HepG2 (cell line): ENCODE results near the gene BCAS3. TPM values are rescaled to one million over a fixed set of nuclear protein-coding genes. Genes with fewer than 3 reads are reported as not detected.

Experiments
- AKAP8 ChIP-seq: sonication (generic); formaldehyde crosslinking; IDR thresholded peaks from 2 replicates; pipeline ENCODE4 v1.5.1; 2020; ENCODE audit warnings: mild to moderate bottlenecking, missing genetic modification reagents
- ATF1 ChIP-seq: IDR thresholded peaks from 2 replicates; pipeline ENCODE4 v1.6.1; 2016; ENCODE audit warnings: mild to moderate bottlenecking, control low read depth
- CBX1 ChIP-seq: IDR thresholded peaks from one replicate; pipeline ENCODE4 v1.6.1; 2016; ENCODE audit warnings: antibody characterized with exemption, low read depth
- CBX5 ChIP-seq: sonication (generic); formaldehyde crosslinking; IDR thresholded peaks from 2 replicates; pipeline ENCODE4 v1.4.0; 2020; ENCODE audit warnings: missing genetic modification reagents, borderline replicate concordance
- CC2D1A ChIP-seq: sonication (generic); formaldehyde crosslinking; IDR thresholded peaks from 2 replicates; pipeline ENCODE4 v1.8.1; 2023; ENCODE audit warnings: mild to moderate bottlenecking, missing genetic modification reagents
- ETV6 ChIP-seq: sonication (generic); formaldehyde crosslinking; conservative IDR thresholded peaks from 2 replicates; pipeline ENCODE4 v1.4.0; 2020; ENCODE audit warnings: missing genetic modification reagents
- HES4 ChIP-seq: sonication (generic); formaldehyde crosslinking; IDR thresholded peaks from 2 replicates; pipeline ENCODE4 v1.9.0; 2021; ENCODE audit warnings: mild to moderate bottlenecking, missing genetic modification reagents, borderline replicate concordance
- JDP2 ChIP-seq: sonication (generic); formaldehyde crosslinking; IDR thresholded peaks from 2 replicates; pipeline ENCODE4 v1.8.1; 2022; ENCODE audit warnings: missing genetic modification reagents, borderline replicate concordance
- JUNB ChIP-seq: sonication (generic); formaldehyde crosslinking; IDR thresholded peaks from 2 replicates; pipeline ENCODE4 v1.8.0; 2022; ENCODE audit warnings: missing genetic modification reagents, mild to moderate bottlenecking, borderline replicate concordance
- KLF11 ChIP-seq: IDR thresholded peaks from 2 replicates; pipeline ENCODE4 v1.6.1; 2016; ENCODE audit warnings: missing compliant biosample characterization
- KLF15 ChIP-seq: sonication (generic); formaldehyde crosslinking; IDR thresholded peaks from 2 replicates; pipeline ENCODE4 v1.8.1; 2023; ENCODE audit warnings: borderline replicate concordance, mild to moderate bottlenecking, inconsistent platforms, missing genetic modification reagents, mixed read lengths
- RAD21 ChIP-seq: fragments of 450-650 bp; formaldehyde crosslinking; IDR thresholded peaks from 2 replicates; pipeline ENCODE4 v1.5.0; 2020; ENCODE audit warnings: mild to moderate bottlenecking
- RFX3 ChIP-seq: IDR thresholded peaks from 2 replicates; pipeline ENCODE4 v1.6.1; 2016; ENCODE audit warnings: missing biosample characterization, missing genetic modification reagents
- STAG1 ChIP-seq: sonication (generic); formaldehyde crosslinking; IDR thresholded peaks from 2 replicates; pipeline ENCODE4 v1.4.0; 2020; ENCODE audit warnings: missing genetic modification reagents
- TOE1 ChIP-seq: sonication (generic); formaldehyde crosslinking; IDR thresholded peaks from 2 replicates; pipeline ENCODE4 v1.4.0; 2020; ENCODE audit warnings: mild to moderate bottlenecking, missing genetic modification reagents
- ZBTB34 ChIP-seq: sonication (generic); formaldehyde crosslinking; IDR thresholded peaks from 2 replicates; pipeline ENCODE4 v1.8.0; 2022; ENCODE audit warnings: mild to moderate bottlenecking, missing genetic modification reagents
- ZNF441 ChIP-seq: sonication (generic); formaldehyde crosslinking; IDR thresholded peaks from 2 replicates; pipeline ENCODE4 v1.7.0; 2021; ENCODE audit warnings: missing genetic modification reagents, borderline replicate concordance
- ZNF713 ChIP-seq: sonication (generic); formaldehyde crosslinking; IDR thresholded peaks from 2 replicates; pipeline ENCODE4 v1.4.0; 2020; ENCODE audit warnings: mild to moderate bottlenecking, missing genetic modification reagents
- ZNF75D ChIP-seq: sonication (generic); formaldehyde crosslinking; IDR thresholded peaks from 2 replicates; pipeline ENCODE4 v1.8.1; 2023; ENCODE audit warnings: missing genetic modification reagents, mild to moderate bottlenecking, borderline replicate concordance
- ZSCAN9 ChIP-seq: IDR thresholded peaks from 2 replicates; pipeline ENCODE4 v1.6.1; 2016; ENCODE audit warnings: borderline replicate concordance
- polyA plus RNA-seq, 8 experiments: library from polyadenylated mRNA; depleted of rRNA in 3 of 8; stranded (reverse) in 7 of 8; unstranded in 1 of 8; fragments of >200 nt; fragmentation: Illumina TruSeq in 4 of 8; extraction: Trizol in 4 of 8; gene quantifications; 2 replicates each; pipeline versions ENCODE4 v1.2.1 to v1.2.3, GENCODE V29; 2011 to 2016; ENCODE audit warnings: low read depth in 4 of 8, missing spikeins in 1 of 8, mixed read lengths in 1 of 8; ENCODE audit not compliant: insufficient read depth in 1 of 8
- total RNA-seq, 5 experiments: library from RNA; depleted of rRNA; stranded (reverse); fragments of >200 nt; fragmentation: Illumina TruSeq; extraction: Trizol; gene quantifications; 2 replicates each; pipeline ENCODE4 v1.2.3, GENCODE V29; 2016; ENCODE audit warnings: low read depth in 1 of 5
- TF ChIP-seq, protein P1 (sequence below): sonication (generic); formaldehyde crosslinking; IDR thresholded peaks from 2 replicates; pipeline ENCODE4 v1.4.0; 2020; ENCODE audit warnings: mild to moderate bottlenecking, low read depth, missing genetic modification reagents
- TF ChIP-seq, protein P2 (sequence below): sonication (generic); formaldehyde crosslinking; IDR thresholded peaks from 2 replicates; pipeline ENCODE4 v1.4.0; 2020; ENCODE audit warnings: missing genetic modification reagents, low read depth, mild to moderate bottlenecking, borderline replicate concordance

BCAS3 gene
- total and polyA plus RNA-seq, 2 of the 13 experiments (the other 11 are each of a cell fraction or from before 2014, with no cell fraction given): 10.7 to 11.2 TPM

DNA sequence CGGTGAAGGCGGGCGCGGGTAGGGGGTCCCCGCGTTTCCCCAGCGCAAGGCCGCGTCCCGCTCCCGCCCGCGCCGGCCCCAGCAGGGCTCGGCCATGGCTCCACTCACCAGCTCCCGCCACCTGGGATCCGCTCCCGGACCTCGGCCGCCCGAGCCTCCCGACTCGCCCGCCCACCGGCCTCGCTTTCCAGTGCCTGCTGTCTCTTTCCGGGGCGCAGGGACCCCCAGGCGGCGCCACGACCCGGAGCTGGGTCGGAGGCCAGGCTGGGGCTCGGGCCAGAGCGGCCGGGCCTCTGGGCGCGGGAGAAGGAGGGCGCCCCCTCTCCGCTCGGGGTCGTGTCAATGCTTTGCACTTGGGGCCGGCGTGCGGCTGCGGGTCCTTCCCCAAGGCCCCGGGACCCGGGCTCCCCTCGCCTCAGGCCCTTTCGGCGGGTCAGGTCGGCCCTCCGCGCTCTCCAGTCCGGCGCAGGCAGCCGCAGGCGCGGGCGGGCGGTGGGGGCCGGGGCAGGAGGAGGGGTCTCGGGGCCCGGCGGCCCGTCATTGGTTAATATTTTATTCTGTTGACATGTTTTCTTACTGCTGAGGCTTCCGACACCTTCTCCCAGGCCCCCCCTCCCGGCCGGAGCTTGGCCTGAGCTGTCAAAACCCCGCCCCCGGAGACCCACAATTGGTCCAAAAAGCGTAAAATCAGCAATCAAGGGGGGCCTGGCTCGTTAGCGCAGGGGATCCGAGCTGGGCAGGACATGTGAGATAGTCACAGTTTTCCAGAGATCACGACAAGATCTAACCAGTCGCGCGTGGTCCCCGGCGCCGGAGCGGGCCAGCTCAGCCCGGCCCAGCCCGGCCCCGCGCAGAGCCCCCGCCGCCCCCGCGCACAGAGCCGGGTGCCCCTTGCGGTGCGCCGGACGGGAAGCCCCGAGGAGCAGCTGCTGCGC lies 721.7 kb downstream of the BCAS3 start, which contains the start of gene TBX2 (continued):
- TF ChIP-seq RFX3: no peak; the same call in 1 of the 2 replicates
- TF ChIP-seq KLF15 (CRISPR knock-in tag): no peak
- 0 out of 2 replicates have a peak, but pooled peaks have one; percentile 26 for TF ChIP-seq TOE1 (CRISPR knock-in tag)
- no peak for TF ChIP-seq CBX5
- TF ChIP-seq JUNB: no peak
- no peak for TF ChIP-seq KLF11 (CRISPR knock-in tag)
- no peak for TF ChIP-seq AKAP8 (CRISPR knock-in tag)
- no peak; the same call in 1 of the 2 replicates for TF ChIP-seq ZNF441 (CRISPR knock-in tag)
- peak; percentile 46; the same call in 1 of the 2 replicates for TF ChIP-seq ETV6 (CRISPR knock-in tag)
- peak; percentile 45; the same call in 1 of the 2 replicates for TF ChIP-seq ZNF75D (CRISPR knock-in tag)
- TF ChIP-seq CBX1: no peak
- TF ChIP-seq ZNF713: no peak
- no peak for TF ChIP-seq ATF1 (CRISPR knock-in tag)
- peak; percentile 19; the same call in 1 of the 2 replicates for TF ChIP-seq STAG1
- peak; percentile 69 for TF ChIP-seq HES4 (CRISPR knock-in tag)
- TF ChIP-seq RAD21 (CRISPR knock-in tag): peak; percentile 67; the same call in 1 of the 2 replicates
- TF ChIP-seq ZBTB34 (CRISPR knock-in tag): no peak
- no peak for TF ChIP-seq ZSCAN9 (CRISPR knock-in tag)
- TF ChIP-seq, protein P1, sequence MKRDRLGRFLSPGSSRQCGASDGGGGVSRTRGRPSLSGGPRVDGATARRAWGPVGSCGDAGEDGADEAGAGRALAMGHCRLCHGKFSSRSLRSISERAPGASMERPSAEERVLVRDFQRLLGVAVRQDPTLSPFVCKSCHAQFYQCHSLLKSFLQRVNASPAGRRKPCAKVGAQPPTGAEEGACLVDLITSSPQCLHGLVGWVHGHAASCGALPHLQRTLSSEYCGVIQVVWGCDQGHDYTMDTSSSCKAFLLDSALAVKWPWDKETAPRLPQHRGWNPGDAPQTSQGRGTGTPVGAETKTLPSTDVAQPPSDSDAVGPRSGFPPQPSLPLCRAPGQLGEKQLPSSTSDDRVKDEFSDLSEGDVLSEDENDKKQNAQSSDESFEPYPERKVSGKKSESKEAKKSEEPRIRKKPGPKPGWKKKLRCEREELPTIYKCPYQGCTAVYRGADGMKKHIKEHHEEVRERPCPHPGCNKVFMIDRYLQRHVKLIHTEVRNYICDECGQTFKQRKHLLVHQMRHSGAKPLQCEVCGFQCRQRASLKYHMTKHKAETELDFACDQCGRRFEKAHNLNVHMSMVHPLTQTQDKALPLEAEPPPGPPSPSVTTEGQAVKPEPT: peak; percentile 75; the same call in 1 of the 2 replicates
- no peak for TF ChIP-seq CC2D1A
- no peak for TF ChIP-seq JDP2 (CRISPR knock-in tag)
- TF ChIP-seq, protein P2, sequence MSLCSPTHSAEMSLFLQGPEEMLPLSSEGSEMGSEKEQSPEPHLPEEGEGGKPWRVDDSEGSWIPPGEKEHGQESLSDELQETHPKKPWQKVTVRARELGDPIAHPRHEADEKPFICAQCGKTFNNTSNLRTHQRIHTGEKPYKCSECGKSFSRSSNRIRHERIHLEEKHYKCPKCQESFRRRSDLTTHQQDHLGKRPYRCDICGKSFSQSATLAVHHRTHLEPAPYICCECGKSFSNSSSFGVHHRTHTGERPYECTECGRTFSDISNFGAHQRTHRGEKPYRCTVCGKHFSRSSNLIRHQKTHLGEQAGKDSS: peak; percentile 42; the same call in 1 of the 2 replicates
